HepG2 (cell line): ENCODE measurements around the gene NDUFA5. TPM values are rescaled to one million over a fixed set of nuclear protein-coding genes. Genes with fewer than 3 reads are reported as not detected.

ENCODE experiments used
- ATAC-seq: fragments of 200-7000 bp; cut with Tn5 transposase; 3 replicates; pipeline ENCODE4 v1.9.1; 2020; ENCODE audit warnings: mild to moderate bottlenecking, moderate library complexity
- BruUV-seq: library from RNA; stranded (reverse); fragments of 400-500 nt; replicated peaks from 2 replicates; lab custom pipeline; 2021; lab: Mats Ljungman, UMichigan
- CTCF ChIA-PET: fragments of 300-600 bp; formaldehyde crosslinking; extraction: SDS; loops from one replicate; lab custom pipeline; 2021; ENCODE audit warnings: low total read pairs, inconsistent platforms, low intra/inter-chr PET ratio; lab: Yijun Ruan, JAX
- POLR2A ChIA-PET: fragments of 350-600 bp; sonication (Branson Sonifier 250); formaldehyde crosslinking; loops from one replicate; lab custom pipeline; 2020; ENCODE audit warnings: antibody characterized with exemption, inconsistent platforms; lab: Yijun Ruan, JAX
- DNase-seq: peaks from one replicate; pipeline ENCODE4 v3.0.0-alpha.2; 2015; ENCODE audit warnings: low spot score
- FAIRE-seq: peaks from 3 replicates; lab custom pipeline; 2011; peaks lifted over from hg19 to GRCh38; lab: Jason Lieb, UNC
- H2AFZ ChIP-seq: one replicate; pipeline ENCODE4 v1.6.1; 2011; ENCODE audit warnings: low read length, inconsistent platforms
- H3K27ac ChIP-seq: fragments of 300-600 bp; 3 replicates; pipeline ENCODE4 v1.8.0; 2011; ENCODE audit warnings: mixed run types, mild to moderate bottlenecking, mixed read lengths, low read length, inconsistent platforms; ENCODE audit not compliant: insufficient read depth; ENCODE audit errors: extremely low read length
- H3K27me3 ChIP-seq, 2 experiments: fragments of 200-600 bp in 1 of 2; 2 replicates in 1 of 2; 3 replicates in 1 of 2; pipeline versions ENCODE4 v1.6.0 to v1.8.0; 2011; ENCODE audit warnings: low read length in 2 of 2, mild to moderate bottlenecking in 2 of 2, moderate library complexity in 2 of 2, inconsistent platforms in 1 of 2; ENCODE audit not compliant: insufficient read depth in 2 of 2, control insufficient read depth in 1 of 2
- H3K36me3 ChIP-seq, 2 experiments: fragments of 200-600 bp in 1 of 2; replicated peaks in 1 of 2; 2 replicates in 1 of 2; 3 replicates in 1 of 2; pipeline versions ENCODE4 v1.5.1 to v1.8.0; 2011; ENCODE audit warnings: low read length in 2 of 2, inconsistent platforms in 1 of 2; ENCODE audit not compliant: insufficient read depth in 2 of 2, control insufficient read depth in 1 of 2
- H3K4me1 ChIP-seq: 2 replicates; pipeline ENCODE4 v1.5.1; 2012; ENCODE audit warnings: low read length, inconsistent platforms; ENCODE audit not compliant: insufficient read depth
- H3K4me2 ChIP-seq: 2 replicates; pipeline ENCODE4 v1.6.0; 2011; ENCODE audit warnings: low read depth, low read length, inconsistent platforms
- H3K4me3 ChIP-seq, 3 experiments: fragments of 200-600 bp in 1 of 3; sonication (generic), shearing (Covaris generic) in 1 of 3; replicated peaks in 1 of 3; 2 replicates each; pipeline ENCODE4 v1.5.1; 2011 to 2016; ENCODE audit warnings: low read length in 3 of 3, inconsistent platforms in 2 of 3, low read depth in 2 of 3, mild to moderate bottlenecking in 2 of 3, control low read depth in 1 of 3, mixed read lengths in 1 of 3; ENCODE audit not compliant: insufficient read depth in 1 of 3
- H3K79me2 ChIP-seq: one replicate; pipeline ENCODE4 v1.6.1; 2011; ENCODE audit warnings: low read length, inconsistent platforms; ENCODE audit not compliant: insufficient read depth
- H3K9ac ChIP-seq: 2 replicates; pipeline ENCODE4 v1.6.0; 2011; ENCODE audit warnings: mild to moderate bottlenecking, low read depth, low read length, inconsistent platforms; ENCODE audit not compliant: insufficient read depth
- H3K9me3 ChIP-seq: 2 replicates; pipeline ENCODE4 v1.5.1; 2012; ENCODE audit warnings: mild to moderate bottlenecking, low read length
- H4K20me1 ChIP-seq: 2 replicates; pipeline ENCODE4 v1.6.0; 2011; ENCODE audit warnings: inconsistent platforms, mild to moderate bottlenecking, low read length, moderate library complexity; ENCODE audit not compliant: insufficient read depth
- ATF1 ChIP-seq: IDR thresholded peaks from 2 replicates; pipeline ENCODE4 v1.6.1; 2016; ENCODE audit warnings: mild to moderate bottlenecking, control low read depth
- CENPX ChIP-seq: sonication (generic); formaldehyde crosslinking; IDR thresholded peaks from 2 replicates; pipeline ENCODE4 v1.9.0; 2021; ENCODE audit warnings: mild to moderate bottlenecking, missing genetic modification reagents, moderate library complexity
- DNMT1 ChIP-seq: sonication (generic); formaldehyde crosslinking; IDR thresholded peaks from 2 replicates; pipeline ENCODE4 v1.5.1; 2020; ENCODE audit warnings: mild to moderate bottlenecking, missing genetic modification reagents
- MXD4 ChIP-seq: IDR thresholded peaks from 2 replicates; pipeline ENCODE4 v1.6.1; 2016; ENCODE audit warnings: mild to moderate bottlenecking, missing biosample characterization, missing genetic modification reagents
- MXI1 ChIP-seq: IDR thresholded peaks from 3 replicates; pipeline ENCODE4 v1.6.1; 2012; ENCODE audit warnings: low read depth, low read length, inconsistent platforms, borderline replicate concordance
- NR1H2 ChIP-seq: sonication (generic); formaldehyde crosslinking; IDR thresholded peaks from 2 replicates; pipeline ENCODE4 v1.8.1; 2022; ENCODE audit warnings: low read depth, missing genetic modification reagents, borderline replicate concordance
- NR3C1 ChIP-seq: sonication (generic); formaldehyde crosslinking; IDR thresholded peaks from 2 replicates; pipeline ENCODE4 v1.4.0; 2020; ENCODE audit warnings: missing genetic modification reagents
- NRL ChIP-seq: sonication (generic); formaldehyde crosslinking; IDR thresholded peaks from 2 replicates; pipeline ENCODE4 v1.5.0; 2020; ENCODE audit warnings: missing genetic modification reagents, mild to moderate bottlenecking, moderate library complexity, borderline replicate concordance
- SETDB1 ChIP-seq: sonication (generic); formaldehyde crosslinking; IDR thresholded peaks from 2 replicates; pipeline ENCODE4 v1.5.1; 2020; ENCODE audit warnings: missing genetic modification reagents, mild to moderate bottlenecking, borderline replicate concordance
- SNRNP70 ChIP-seq: fragments of 200-400 bp; formaldehyde crosslinking; IDR thresholded peaks from 2 replicates; pipeline ENCODE4 v1.6.1; 2017; ENCODE audit warnings: mild to moderate bottlenecking, low read depth, low read length, moderate library complexity
- ZFP36L1 ChIP-seq: sonication (generic); formaldehyde crosslinking; IDR thresholded peaks from 2 replicates; pipeline ENCODE4 v1.8.0; 2022; ENCODE audit warnings: mild to moderate bottlenecking, missing genetic modification reagents, moderate library complexity
- ZNF160 ChIP-seq: sonication (generic); formaldehyde crosslinking; IDR thresholded peaks from 2 replicates; pipeline ENCODE4 v1.8.0; 2022; ENCODE audit warnings: mild to moderate bottlenecking, inconsistent platforms, missing genetic modification reagents
- ZNF205 ChIP-seq: IDR thresholded peaks from 2 replicates; pipeline ENCODE4 v1.6.1; 2018; ENCODE audit warnings: missing biosample characterization, missing genetic modification reagents
- ZNF235 ChIP-seq: sonication (generic); formaldehyde crosslinking; IDR thresholded peaks from 2 replicates; pipeline ENCODE4 v1.8.1; 2023; ENCODE audit warnings: mild to moderate bottlenecking, missing genetic modification reagents, borderline replicate concordance
- ZNF354B ChIP-seq: sonication (generic); formaldehyde crosslinking; IDR thresholded peaks from 2 replicates; pipeline ENCODE4 v1.8.0; 2022; ENCODE audit warnings: mild to moderate bottlenecking, missing genetic modification reagents
- ZNF441 ChIP-seq: sonication (generic); formaldehyde crosslinking; IDR thresholded peaks from 2 replicates; pipeline ENCODE4 v1.7.0; 2021; ENCODE audit warnings: missing genetic modification reagents, borderline replicate concordance
- ZNF460 ChIP-seq: sonication (generic); formaldehyde crosslinking; IDR thresholded peaks from 2 replicates; pipeline ENCODE4 v1.5.1; 2020; ENCODE audit warnings: missing genetic modification reagents, mild to moderate bottlenecking, borderline replicate concordance
- ZNF605 ChIP-seq: sonication (generic); formaldehyde crosslinking; IDR thresholded peaks from 2 replicates; pipeline ENCODE4 v1.8.0; 2022; ENCODE audit warnings: mild to moderate bottlenecking, missing genetic modification reagents
- ZNF772 ChIP-seq: sonication (generic); formaldehyde crosslinking; IDR thresholded peaks from 2 replicates; pipeline ENCODE4 v1.5.0; 2020; ENCODE audit warnings: mild to moderate bottlenecking, missing genetic modification reagents
- ZNF780A ChIP-seq: sonication (generic); formaldehyde crosslinking; IDR thresholded peaks from 2 replicates; pipeline ENCODE4 v1.8.0; 2022; ENCODE audit warnings: mild to moderate bottlenecking, missing genetic modification reagents, moderate library complexity
- WGBS: methylation state at CpG from one replicate; pipeline ENCODE4 v1.1.6; 2017; ENCODE audit warnings: low lambda C conversion rate; 5-methylcytosine and 5-hydroxymethylcytosine counted together
- in situ Hi-C: cut with HindIII; loops from 2 replicates; pipeline ENCODE4 v1.10.0; 2017; ENCODE audit warnings: low pct_unique_long_range_greater_than_20kb; ENCODE audit not compliant: extremely low pct_ligation_motif_present
- intact Hi-C: fragments of 100-400 bp; cut with micrococcal nuclease; formaldehyde crosslinking; loops from one replicate; pipeline ENCODE4 v1.10.0; 2022; ENCODE audit not compliant: unreplicated experiment
- polyA plus RNA-seq, 8 experiments: library from polyadenylated mRNA; depleted of rRNA in 3 of 8; stranded (reverse) in 7 of 8; unstranded in 1 of 8; fragments of >200 nt; fragmentation: Illumina TruSeq in 4 of 8; extraction: Trizol in 4 of 8; gene quantifications; 2 replicates each; pipeline versions ENCODE4 v1.2.1 to v1.2.3, GENCODE V29; 2011 to 2016; ENCODE audit warnings: low read depth in 4 of 8, missing spikeins in 1 of 8, mixed read lengths in 1 of 8; ENCODE audit not compliant: insufficient read depth in 1 of 8
- total RNA-seq, 5 experiments: library from RNA; depleted of rRNA; stranded (reverse); fragments of >200 nt; fragmentation: Illumina TruSeq; extraction: Trizol; gene quantifications; 2 replicates each; pipeline ENCODE4 v1.2.3, GENCODE V29; 2016; ENCODE audit warnings: low read depth in 1 of 5
- TF ChIP-seq, protein P1 (sequence below): sonication (generic); formaldehyde crosslinking; IDR thresholded peaks from 2 replicates; pipeline ENCODE4 v1.5.0; 2020; ENCODE audit warnings: mild to moderate bottlenecking, missing genetic modification reagents

The NDUFA5 gene
- total and polyA plus RNA-seq, 2 of the 13 experiments (the other 11 are each of a cell fraction or from before 2014, with no cell fraction given), result 16.9 to 55.9 TPM

DNA sequence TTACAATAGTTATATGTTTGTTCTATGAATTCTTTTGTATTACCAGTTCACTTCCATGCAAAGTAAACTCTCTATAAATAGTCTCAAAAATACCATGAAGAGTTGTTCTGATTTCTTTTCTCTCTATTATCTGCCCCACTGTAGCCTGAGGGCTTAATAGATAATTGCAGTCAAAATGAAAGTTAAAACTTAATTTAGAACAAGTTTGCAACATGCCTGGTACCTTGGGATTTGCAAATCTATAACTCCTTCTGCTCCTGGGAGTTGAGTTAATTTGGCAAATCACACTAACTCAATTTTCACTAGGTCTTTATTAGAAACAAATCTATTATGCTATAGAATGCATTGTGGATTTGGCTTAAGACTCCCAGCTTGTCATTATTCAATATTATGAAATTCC lies 21.8 kb upstream of the NDUFA5 start:
- POLR2A ChIA-PET, result no interaction called here
- no peak overlapping the region for H3K4me3 ChIP-seq
- ATAC-seq, result no peak
- intact Hi-C loops, result no loop called here
- no peak overlapping the region for H2AFZ ChIP-seq
- no peaks in the 10 kb centered on the region for H3K4me1 ChIP-seq
- no peak overlapping the region for H3K27ac ChIP-seq
- H4K20me1 ChIP-seq, result no peaks in the 10 kb centered on the region
- no peak overlapping the region for H3K9ac ChIP-seq
- CTCF ChIA-PET, result no interaction called here
- no peaks in the 10 kb centered on the region for H3K9me3 ChIP-seq
- no peak overlapping the region for H3K4me2 ChIP-seq
- in situ Hi-C loops, result no loop called here
- TF ChIP-seq SNRNP70 (no peak), ZNF780A (CRISPR knock-in tag) (no peak), NR3C1 (CRISPR knock-in tag) (no peak), ZNF441 (CRISPR knock-in tag) (no peak), ATF1 (no peak), MXI1 (no peak), MXD4 (CRISPR knock-in tag) (no peak), ZNF605 (no peak), CENPX (CRISPR knock-in tag) (no peak), NR1H2 (no peak)
- no peaks in the 10 kb centered on the region for H3K36me3 ChIP-seq
- DNase-seq, result no peak
- H3K79me2 ChIP-seq, result no peaks in the 10 kb centered on the region
- H3K27me3 ChIP-seq, result no peaks in the 10 kb centered on the region
- BruUV-seq, result no TSS peak
- no peak for FAIRE-seq

DNA sequence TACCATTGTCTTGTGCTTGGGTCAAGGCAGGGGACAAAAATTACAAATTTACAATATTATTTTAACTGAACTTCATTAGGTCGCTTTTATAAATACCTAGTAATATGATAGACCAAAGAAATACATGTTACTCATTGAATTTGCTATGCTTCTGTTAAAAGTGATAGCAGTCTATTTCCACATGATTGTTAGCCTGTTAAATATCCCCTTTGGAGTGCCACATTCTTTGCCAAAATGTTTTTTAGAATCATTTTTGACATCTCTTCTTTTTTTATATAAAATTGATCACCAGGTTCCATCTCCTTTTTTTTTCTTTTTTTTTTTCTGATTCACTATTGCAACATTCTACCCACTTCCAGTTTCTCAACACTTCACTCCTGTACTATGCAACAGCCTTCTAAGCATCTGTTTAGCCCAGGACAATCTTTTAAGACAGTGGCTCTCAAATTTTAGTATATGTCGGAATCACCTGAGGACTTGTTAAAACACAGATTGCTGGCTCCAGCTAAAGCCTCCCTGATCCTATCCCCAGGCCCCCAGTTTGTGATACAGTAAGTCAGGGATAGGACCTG lies 16.4 kb upstream of the NDUFA5 start:
- no peak overlapping the region for H3K9ac ChIP-seq
- ChIA-PET CTCF (no interaction called here), POLR2A (no interaction called here)
- no peak overlapping the region for H2AFZ ChIP-seq
- no peak overlapping the region for H3K4me2 ChIP-seq
- no peak overlapping the region for H3K27ac ChIP-seq
- H3K4me1 ChIP-seq, result no peaks in the 10 kb centered on the region
- no peaks in the 10 kb centered on the region for H4K20me1 ChIP-seq
- H3K27me3 ChIP-seq, result no peaks in the 10 kb centered on the region
- FAIRE-seq (no peak), DNase-seq (no peak), ATAC-seq (no peak)
- no peaks in the 10 kb centered on the region for H3K79me2 ChIP-seq
- BruUV-seq, result no TSS peak
- no peaks in the 10 kb centered on the region for H3K9me3 ChIP-seq
- H3K4me3 ChIP-seq, result no peak overlapping the region
- intact Hi-C loops (no loop called here), in situ Hi-C loops (no loop called here)
- 26% methylated on average over 2 of the region's 2 CpGs for WGBS
- no peaks in the 10 kb centered on the region for H3K36me3 ChIP-seq
- TF ChIP-seq ZNF205 (CRISPR knock-in tag) (no peak), ZNF772 (no peak), DNMT1 (CRISPR knock-in tag) (no peak), ZNF235 (CRISPR knock-in tag) (no peak), ZNF460 (CRISPR knock-in tag) (no peak), NRL (CRISPR knock-in tag) (no peak), SETDB1 (no peak), ZNF160 (CRISPR knock-in tag) (no peak), ZNF354B (CRISPR knock-in tag) (no peak), ZFP36L1 (CRISPR knock-in tag) (no peak)
- TF ChIP-seq, protein P1, sequence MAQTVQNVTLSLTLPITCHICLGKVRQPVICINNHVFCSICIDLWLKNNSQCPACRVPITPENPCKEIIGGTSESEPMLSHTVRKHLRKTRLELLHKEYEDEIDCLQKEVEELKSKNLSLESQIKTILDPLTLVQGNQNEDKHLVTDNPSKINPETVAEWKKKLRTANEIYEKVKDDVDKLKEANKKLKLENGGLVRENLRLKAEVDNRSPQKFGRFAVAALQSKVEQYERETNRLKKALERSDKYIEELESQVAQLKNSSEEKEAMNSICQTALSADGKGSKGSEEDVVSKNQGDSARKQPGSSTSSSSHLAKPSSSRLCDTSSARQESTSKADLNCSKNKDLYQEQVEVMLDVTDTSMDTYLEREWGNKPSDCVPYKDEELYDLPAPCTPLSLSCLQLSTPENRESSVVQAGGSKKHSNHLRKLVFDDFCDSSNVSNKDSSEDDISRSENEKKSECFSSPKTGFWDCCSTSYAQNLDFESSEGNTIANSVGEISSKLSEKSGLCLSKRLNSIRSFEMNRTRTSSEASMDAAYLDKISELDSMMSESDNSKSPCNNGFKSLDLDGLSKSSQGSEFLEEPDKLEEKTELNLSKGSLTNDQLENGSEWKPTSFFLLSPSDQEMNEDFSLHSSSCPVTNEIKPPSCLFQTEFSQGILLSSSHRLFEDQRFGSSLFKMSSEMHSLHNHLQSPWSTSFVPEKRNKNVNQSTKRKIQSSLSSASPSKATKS, result no peak
